HEK293T (cell line): ENCODE data around the gene NRXN2.

Source experiments
- CTCF ChIA-PET: fragments of 350-600 bp; formaldehyde crosslinking; extraction: SDS; loops from one replicate; lab custom pipeline; 2021; ENCODE audit warnings: antibody characterized with exemption, inconsistent platforms; lab: Yijun Ruan, JAX
- POLR2A ChIA-PET: fragments of 350-600 bp; formaldehyde crosslinking; extraction: SDS; loops from one replicate; lab custom pipeline; 2020; ENCODE audit warnings: antibody characterized with exemption, inconsistent platforms; lab: Yijun Ruan, JAX
- DNase-seq: peaks from one replicate; pipeline ENCODE4 v3.0.0; 2012; ENCODE audit warnings: mixed read lengths; ENCODE audit errors: extremely low spot score
- ARNT ChIP-seq: fragments of 450-650 bp; IDR thresholded peaks from 2 replicates; pipeline ENCODE4 v1.6.1; 2017; ENCODE audit warnings: mild to moderate bottlenecking
- BHLHE40 ChIP-seq: fragments of 450-650 bp; IDR thresholded peaks from 2 replicates; pipeline ENCODE4 v1.6.1; 2016; ENCODE audit warnings: mild to moderate bottlenecking, moderate library complexity, borderline replicate concordance
- CTBP1 ChIP-seq: fragments of 450-650 bp; IDR thresholded peaks from 2 replicates; pipeline ENCODE4 v1.6.1; 2016; ENCODE audit warnings: borderline replicate concordance
- ELF4 ChIP-seq: fragments of 450-650 bp; IDR thresholded peaks from 2 replicates; pipeline ENCODE4 v1.6.1; 2017; ENCODE audit warnings: antibody characterized with exemption
- FOXA1 ChIP-seq: fragments of 450-650 bp; IDR thresholded peaks from 2 replicates; pipeline ENCODE4 v1.6.1; 2016; ENCODE audit warnings: mild to moderate bottlenecking
- FOXK2 ChIP-seq: fragments of 450-650 bp; IDR thresholded peaks from 2 replicates; pipeline ENCODE4 v1.6.1; 2016; ENCODE audit warnings: mild to moderate bottlenecking
- FOXM1 ChIP-seq: fragments of 450-650 bp; IDR thresholded peaks from 2 replicates; pipeline ENCODE4 v1.6.1; 2017; ENCODE audit warnings: mild to moderate bottlenecking, borderline replicate concordance
- HDGF ChIP-seq: fragments of 450-650 bp; IDR thresholded peaks from 2 replicates; pipeline ENCODE4 v1.6.1; 2017; ENCODE audit warnings: antibody characterized with exemption, borderline replicate concordance
- L3MBTL2 ChIP-seq: fragments of 450-650 bp; conservative IDR thresholded peaks from 2 replicates; pipeline ENCODE4 v1.6.1; 2016; ENCODE audit warnings: mild to moderate bottlenecking
- LEF1 ChIP-seq: fragments of 450-650 bp; IDR thresholded peaks from 2 replicates; pipeline ENCODE4 v1.6.1; 2017; ENCODE audit warnings: mild to moderate bottlenecking, borderline replicate concordance
- NFRKB ChIP-seq: fragments of 450-650 bp; IDR thresholded peaks from 2 replicates; pipeline ENCODE4 v1.6.1; 2016; ENCODE audit warnings: mild to moderate bottlenecking, moderate library complexity
- PKNOX1 ChIP-seq: fragments of 450-650 bp; IDR thresholded peaks from 2 replicates; pipeline ENCODE4 v1.6.1; 2016
- SP1 ChIP-seq: fragments of 450-650 bp; IDR thresholded peaks from 2 replicates; pipeline ENCODE4 v1.6.1; 2017
- SUZ12 ChIP-seq: fragments of 450-650 bp; IDR thresholded peaks from 2 replicates; pipeline ENCODE4 v1.6.1; 2016; ENCODE audit warnings: mild to moderate bottlenecking
- TARDBP ChIP-seq: fragments of 450-650 bp; IDR thresholded peaks from 2 replicates; pipeline ENCODE4 v1.6.1; 2016
- ZNF384 ChIP-seq: fragments of 450-650 bp; IDR thresholded peaks from 2 replicates; pipeline ENCODE4 v1.6.1; 2016

NRXN2 gene

GRCh38 chr11:64571410-64572091 lies 151.4 kb downstream of the NRXN2 start:
- POLR2A ChIA-PET: interaction anchor here (1.0 kb wide), 1 partner anchor 9 kb away, joined by 3 read pairs; no protein-coding TSS in a partner anchor

GRCh38 chr11:64571050-64571409 lies 152.0 kb downstream of the NRXN2 start:
- ChIA-PET POLR2A (interaction anchor here (1.0 kb wide), 1 partner anchor 10 kb away, joined by 3 read pairs; no protein-coding TSS in a partner anchor), CTCF (no interaction called here)
- no peak for TF ChIP-seq CTBP1
- no peak for TF ChIP-seq FOXA1
- no peak for DNase-seq

More at GRCh38 chr11:64571410-64572091, 151.4 kb downstream of the NRXN2 start:
- DNase-seq: no peak
- no peak for TF ChIP-seq NFRKB
- TF ChIP-seq PKNOX1: no peak
- no peak for TF ChIP-seq FOXM1
- no peak for TF ChIP-seq FOXA1
- no peak for TF ChIP-seq ARNT
- no peak for TF ChIP-seq TARDBP
- no peak for TF ChIP-seq LEF1
- no peak for TF ChIP-seq FOXK2
- no peak for TF ChIP-seq L3MBTL2
- no peak for TF ChIP-seq HDGF
- CTCF ChIA-PET: no interaction called here

- no peak for DNase-seq
- TF ChIP-seq PKNOX1 (no peak), SUZ12 (no peak), LEF1 (no peak), L3MBTL2 (no peak), SP1 (no peak), FOXA1 (no peak), ARNT (no peak), FOXM1 (no peak), TARDBP (no peak)
- POLR2A ChIA-PET: interaction anchor here (1.0 kb wide), 1 partner anchor 10 kb away, joined by 3 read pairs; no protein-coding TSS in a partner anchor
- CTCF ChIA-PET: no interaction called here
These were observed 152.7 kb downstream of the NRXN2 start for GRCh38 chr11:64570341-64570740.

GRCh38 chr11:64569300-64569970 lies 153.6 kb downstream of the NRXN2 start:
- ChIA-PET CTCF (no interaction called here), POLR2A (no interaction called here)
- TF ChIP-seq CTBP1: no peak
- TF ChIP-seq SUZ12: no peak
- no peak for TF ChIP-seq PKNOX1
- no peak for TF ChIP-seq FOXM1
- TF ChIP-seq TARDBP: no peak
- TF ChIP-seq ELF4: no peak
- no peak for TF ChIP-seq ARNT
- no peak for TF ChIP-seq ZNF384
- no peak for TF ChIP-seq SP1
- no peak for TF ChIP-seq L3MBTL2
- TF ChIP-seq HDGF: no peak
- no peak for TF ChIP-seq LEF1
- no peak for TF ChIP-seq FOXA1
- no peak for TF ChIP-seq NFRKB
- no peak for TF ChIP-seq BHLHE40
- DNase-seq: no peak

GRCh38 chr11:64568584-64569140 lies 154.3 kb downstream of the NRXN2 start:
- TF ChIP-seq NFRKB: no peak
- TF ChIP-seq FOXA1: no peak
- TF ChIP-seq LEF1: no peak
- no peak for TF ChIP-seq PKNOX1
- TF ChIP-seq FOXK2: no peak
- no peak for TF ChIP-seq ARNT
- TF ChIP-seq TARDBP: no peak
- TF ChIP-seq FOXM1: no peak
- no peak for TF ChIP-seq HDGF
- no peak for TF ChIP-seq SP1
- TF ChIP-seq BHLHE40: no peak
- TF ChIP-seq CTBP1: no peak
- no peak for TF ChIP-seq ZNF384
- ChIA-PET POLR2A (no interaction called here), CTCF (no interaction called here)
- no peak for DNase-seq
